GM15510 (cell line): ENCODE results near the gene TMEM39A.

Experiments used
- POLR2A ChIP-seq: IDR thresholded peaks from 3 replicates; pipeline ENCODE4 v1.6.1; 2011; ENCODE audit warnings: borderline replicate concordance; ENCODE audit not compliant: insufficient read length; ENCODE audit errors: extremely low read depth

Gene TMEM39A, protein sequence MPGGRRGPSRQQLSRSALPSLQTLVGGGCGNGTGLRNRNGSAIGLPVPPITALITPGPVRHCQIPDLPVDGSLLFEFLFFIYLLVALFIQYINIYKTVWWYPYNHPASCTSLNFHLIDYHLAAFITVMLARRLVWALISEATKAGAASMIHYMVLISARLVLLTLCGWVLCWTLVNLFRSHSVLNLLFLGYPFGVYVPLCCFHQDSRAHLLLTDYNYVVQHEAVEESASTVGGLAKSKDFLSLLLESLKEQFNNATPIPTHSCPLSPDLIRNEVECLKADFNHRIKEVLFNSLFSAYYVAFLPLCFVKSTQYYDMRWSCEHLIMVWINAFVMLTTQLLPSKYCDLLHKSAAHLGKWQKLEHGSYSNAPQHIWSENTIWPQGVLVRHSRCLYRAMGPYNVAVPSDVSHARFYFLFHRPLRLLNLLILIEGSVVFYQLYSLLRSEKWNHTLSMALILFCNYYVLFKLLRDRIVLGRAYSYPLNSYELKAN

DNA sequence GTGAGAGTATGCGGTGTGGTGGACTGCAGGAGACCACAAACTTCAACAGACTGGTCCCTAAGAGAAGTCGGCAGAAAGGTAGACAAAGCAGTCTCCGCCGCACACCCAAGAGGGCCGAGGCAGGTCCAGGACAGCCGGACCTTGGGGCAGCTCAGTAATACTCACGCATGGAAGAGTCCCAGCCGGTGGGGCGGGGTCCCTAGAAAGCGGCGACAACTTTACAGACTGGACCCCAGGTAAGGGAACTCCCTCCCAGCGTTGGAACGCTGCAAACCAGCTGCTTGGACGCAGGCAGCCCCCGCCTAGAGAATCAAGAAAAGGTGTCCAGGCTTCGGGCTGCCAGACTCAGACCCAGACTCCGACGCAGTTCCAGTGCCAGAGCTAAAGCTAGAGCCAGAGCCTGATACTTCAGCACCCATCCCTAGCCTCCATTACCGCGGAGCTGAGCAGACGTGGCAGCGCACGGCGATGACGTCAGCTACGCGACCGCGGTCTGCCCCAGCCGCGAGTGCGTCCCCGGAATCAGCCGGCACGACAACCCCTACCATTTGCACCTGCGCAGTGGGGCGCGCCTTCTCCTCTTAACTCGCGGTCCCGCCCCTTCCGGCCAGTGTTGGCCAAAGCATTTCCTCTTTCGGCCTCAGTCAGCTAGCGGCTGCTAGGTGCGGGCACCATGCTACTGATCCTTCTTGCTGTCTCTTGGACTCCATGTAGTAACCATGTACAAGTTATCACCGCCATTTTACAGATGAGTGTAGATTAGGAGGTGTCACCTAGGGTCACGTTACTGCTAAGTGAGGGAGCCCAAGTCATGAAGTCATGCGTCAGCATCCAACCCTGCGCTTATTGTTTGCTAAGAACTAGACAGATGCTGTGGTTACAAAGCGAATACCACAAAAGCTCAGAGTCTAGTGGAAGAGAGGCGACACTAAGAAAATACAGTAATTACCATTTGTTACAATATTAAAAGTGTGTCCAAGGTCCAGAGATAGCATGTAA is at the start of gene TMEM39A:
Gene TMEM39A (minus strand): TSS at position 445 of the 999 bp plus-strand sequence. CDS start 1,541 bp downstream, outside the sequence.
- TF ChIP-seq POLR2A: peak; percentile 97

DNA sequence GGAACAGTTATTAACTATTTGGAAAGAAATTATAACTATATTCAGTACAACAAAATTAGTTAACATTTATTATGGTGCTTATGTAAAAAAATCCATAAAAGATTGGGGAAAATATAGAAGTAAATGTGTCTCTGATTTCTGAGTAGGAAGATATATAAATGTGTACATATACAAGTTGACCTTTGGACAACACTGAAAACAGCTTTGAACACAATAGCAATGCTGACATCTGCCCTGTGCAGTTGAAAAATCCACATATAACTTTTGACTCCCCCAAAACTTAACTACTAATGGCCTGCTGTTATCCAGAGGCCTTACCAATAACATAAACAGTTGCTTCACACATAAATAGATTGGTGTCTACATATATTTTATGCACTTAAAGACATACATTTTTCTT is 47.3 kb upstream of the TMEM39A start:
- TF ChIP-seq POLR2A: no peak

DNA sequence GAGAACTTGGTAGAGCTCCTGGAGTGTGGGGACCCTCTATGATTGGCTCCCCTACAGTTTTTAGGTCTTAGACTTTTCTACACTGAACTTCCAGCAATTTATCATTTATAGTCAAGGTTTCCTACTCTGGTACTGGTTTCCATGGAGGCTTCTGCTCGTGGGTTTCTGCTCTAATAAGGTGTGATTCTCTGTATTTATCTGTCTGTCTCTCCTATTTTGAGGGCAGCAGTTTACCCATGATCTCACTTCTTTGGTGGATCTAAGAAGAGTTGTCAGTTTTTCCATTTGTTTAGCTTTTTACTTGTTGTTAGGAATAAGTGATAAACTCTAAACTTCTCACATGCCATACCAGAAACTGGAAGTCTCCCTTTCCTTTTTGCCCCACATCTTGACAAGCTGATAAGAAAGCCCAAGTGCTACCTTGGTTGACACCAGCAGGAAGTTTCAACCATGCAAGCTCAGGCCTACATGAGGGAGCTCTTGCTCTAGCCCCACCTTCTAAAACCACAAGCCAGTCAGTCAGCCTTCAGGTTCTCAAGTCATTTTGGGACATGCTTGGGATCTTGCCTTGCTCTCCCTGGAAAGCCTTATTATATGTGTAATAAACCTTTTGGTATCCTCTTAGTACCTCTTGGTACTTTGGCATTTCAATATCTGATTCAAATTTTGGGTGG is 44.9 kb upstream of the TMEM39A start:
- no peak for TF ChIP-seq POLR2A

DNA sequence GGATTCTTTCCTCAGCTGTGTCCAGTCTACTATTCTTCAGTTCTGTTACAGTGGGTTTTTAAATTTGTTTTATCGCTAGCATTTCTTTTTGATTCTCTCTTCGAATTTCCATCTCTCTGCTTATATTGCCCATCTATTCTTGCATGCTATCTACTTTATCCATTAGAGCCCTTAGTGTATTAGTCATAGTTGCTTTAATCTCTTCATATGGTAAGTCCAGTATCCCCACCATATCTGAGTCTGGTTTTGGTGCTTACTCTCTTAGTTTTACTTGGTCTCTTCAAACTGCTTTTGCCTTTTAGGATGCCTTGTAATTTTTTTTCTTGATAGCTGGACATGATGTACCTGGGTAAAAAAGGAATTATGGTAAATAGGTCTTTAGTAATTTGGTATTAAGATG is 44.0 kb upstream of the TMEM39A start:
- no peak for TF ChIP-seq POLR2A

DNA sequence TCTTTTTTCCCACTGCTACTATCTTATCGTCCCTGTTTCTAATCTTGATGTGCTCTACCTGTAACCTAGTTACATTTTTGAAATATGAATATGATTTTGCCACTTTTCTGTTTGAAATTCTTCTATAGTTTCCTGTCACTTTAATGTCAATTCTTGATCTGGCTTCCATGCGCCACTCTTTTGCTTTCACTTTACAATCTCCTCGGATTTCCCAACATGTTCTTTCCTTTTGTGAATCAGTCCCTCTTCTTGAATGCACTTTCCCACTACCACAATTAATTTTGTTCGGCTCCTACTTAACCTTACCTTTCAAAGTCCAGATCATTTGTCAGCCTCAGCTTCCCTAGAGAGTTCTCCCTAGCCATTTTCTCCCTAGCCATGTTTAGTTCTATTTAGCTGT is 43.2 kb upstream of the TMEM39A start:
- no peak for TF ChIP-seq POLR2A

DNA sequence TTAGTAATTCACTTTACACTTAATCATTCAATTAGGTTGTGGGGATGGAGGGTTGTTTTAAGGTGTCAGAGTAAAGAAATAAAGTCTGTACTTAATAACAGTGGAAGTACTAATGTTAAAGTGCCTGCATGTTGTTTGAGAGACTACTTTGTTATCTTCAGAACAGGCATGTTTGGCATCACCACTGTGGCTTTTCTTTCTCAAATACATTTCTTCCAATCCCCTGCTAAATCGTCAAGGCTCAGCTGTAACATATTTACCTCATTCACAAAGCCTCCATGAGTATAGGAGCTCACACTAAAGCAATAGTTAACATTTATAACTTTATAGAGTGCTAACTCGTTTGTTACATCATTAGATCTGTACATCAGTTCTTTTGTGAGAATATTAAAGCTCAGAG is 37.5 kb upstream of the TMEM39A start:
- TF ChIP-seq POLR2A: no peak

DNA sequence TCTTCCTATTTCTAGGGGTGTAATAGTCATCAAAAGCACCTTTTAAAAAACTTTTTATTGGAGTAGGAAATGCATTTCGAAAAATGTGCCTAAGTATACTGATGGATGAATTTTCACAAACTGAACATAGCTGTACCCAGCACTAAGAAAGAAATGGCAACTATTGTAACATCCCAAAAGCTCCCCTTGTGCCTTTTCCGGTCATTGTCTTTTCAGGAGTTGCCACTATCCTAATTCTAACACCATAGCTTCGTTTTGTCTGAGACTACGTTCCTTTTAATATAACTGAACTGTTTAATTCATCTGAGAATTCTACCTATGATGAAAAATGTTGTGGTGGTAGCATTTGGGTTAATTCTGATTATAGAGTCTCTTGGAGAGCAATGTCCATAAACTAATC is 36.9 kb upstream of the TMEM39A start:
- TF ChIP-seq POLR2A: no peak

DNA sequence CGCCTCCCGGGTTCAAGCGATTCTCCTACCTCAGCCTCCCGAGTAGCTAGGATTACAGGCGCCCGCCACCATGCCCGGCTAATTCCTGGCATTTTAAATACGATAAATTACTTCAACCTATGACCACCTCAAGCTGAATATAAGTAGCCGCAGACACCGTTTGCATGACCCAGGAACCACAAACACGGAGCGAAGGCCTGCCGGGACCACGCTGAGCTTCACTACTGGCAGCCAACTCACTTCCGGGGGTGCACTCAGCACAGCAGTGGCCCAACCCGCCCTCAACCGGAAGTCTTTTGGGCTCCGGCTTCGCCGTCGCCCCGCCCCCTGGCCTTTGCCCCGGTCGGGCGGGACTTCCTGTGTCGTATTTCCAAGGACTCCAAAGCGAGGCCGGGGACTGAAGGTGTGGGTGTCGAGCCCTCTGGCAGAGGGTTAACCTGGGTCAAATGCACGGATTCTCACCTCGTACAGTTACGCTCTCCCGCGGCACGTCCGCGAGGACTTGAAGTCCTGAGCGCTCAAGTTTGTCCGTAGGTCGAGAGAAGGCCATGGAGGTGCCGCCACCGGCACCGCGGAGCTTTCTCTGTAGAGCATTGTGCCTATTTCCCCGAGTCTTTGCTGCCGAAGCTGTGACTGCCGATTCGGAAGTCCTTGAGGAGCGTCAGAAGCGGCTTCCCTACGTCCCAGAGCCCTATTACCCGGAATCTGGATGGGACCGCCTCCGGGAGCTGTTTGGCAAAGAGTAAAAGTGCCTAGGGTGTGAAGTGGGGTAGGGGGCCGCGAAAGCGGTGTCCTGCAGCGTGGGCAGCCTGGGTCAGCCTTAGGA is 35.0 kb upstream of the TMEM39A start, which contains the start of gene TIMMDC1:
Gene TIMMDC1 (plus strand): TSS at position 362 of the 826 bp plus-strand sequence. CDS start 187 bp downstream, at position 549.
- TF ChIP-seq POLR2A: peak; percentile 92

DNA sequence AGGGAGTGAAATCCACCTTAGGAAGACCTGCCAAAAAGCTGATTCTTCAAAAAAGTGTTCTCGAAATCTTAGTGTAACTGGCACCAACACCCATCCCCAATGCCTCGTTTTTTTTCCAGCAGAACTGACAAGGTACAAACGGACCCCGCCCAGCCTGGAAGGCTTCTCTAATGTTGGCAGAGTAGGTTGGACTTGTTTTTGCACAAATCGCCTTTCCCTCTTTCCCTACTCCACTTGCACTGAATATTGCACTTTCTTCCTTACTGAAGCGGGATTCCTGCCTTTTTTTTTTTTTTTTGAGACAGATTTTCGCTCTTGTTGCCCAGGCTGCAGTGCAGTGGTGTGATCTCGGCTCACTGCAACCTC is 34.4 kb upstream of the TMEM39A start:
- no peak for TF ChIP-seq POLR2A

DNA sequence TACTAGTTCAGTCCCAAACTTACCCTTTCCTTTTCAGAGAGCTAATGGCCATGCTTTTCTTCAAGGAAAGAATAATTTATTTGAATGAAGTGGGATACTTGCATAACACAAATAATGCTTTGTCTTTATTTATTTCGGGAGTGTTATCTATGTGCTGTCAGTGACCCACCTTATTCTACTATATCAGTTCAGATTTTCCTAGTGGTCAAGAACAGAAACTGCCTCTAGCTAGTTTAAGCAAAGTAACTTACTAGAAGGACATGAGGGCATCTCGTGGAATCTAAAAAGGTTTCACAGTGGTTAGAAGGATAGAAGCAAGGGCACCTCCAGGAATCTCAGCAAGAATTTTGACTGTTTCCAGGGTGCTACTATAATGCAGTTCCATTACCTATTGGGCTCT is 31.2 kb upstream of the TMEM39A start:
- TF ChIP-seq POLR2A: no peak

DNA sequence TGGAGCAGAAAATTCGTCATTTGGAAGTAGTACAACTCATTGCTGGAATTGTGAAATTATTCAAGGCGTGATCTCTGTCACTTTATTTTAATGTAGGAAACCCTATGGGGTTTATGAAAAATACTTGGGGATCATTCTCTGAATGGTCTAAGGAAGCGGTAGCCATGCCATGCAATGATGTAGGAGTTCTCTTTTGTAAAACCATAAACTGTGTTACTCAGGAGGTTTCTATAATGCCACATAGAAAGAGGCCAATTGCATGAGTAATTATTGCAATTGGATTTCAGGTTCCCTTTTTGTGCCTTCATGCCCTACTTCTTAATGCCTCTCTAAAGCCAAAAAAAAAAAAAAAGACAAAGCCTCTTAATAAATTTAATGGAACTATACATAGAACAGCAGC is 29.4 kb upstream of the TMEM39A start:
- no peak for TF ChIP-seq POLR2A

DNA sequence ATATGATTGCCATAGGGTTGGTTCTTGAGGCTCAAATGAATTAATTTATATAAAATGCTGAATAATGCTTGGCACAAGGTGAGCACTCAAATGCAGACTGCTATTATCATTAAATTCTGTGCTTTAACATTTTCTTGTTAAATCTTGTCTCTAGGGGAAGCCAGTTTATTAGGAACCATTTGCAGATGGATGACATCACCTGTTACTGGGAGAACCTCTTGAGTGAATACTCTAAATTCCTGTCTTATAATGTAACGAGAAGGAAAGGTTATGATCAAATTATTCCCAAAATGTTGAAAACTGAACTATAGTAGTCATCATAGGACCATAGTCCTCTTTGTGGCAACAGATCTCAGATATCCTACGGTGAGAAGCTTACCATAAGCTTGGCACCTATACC is 28.7 kb upstream of the TMEM39A start:
- no peak for TF ChIP-seq POLR2A

DNA sequence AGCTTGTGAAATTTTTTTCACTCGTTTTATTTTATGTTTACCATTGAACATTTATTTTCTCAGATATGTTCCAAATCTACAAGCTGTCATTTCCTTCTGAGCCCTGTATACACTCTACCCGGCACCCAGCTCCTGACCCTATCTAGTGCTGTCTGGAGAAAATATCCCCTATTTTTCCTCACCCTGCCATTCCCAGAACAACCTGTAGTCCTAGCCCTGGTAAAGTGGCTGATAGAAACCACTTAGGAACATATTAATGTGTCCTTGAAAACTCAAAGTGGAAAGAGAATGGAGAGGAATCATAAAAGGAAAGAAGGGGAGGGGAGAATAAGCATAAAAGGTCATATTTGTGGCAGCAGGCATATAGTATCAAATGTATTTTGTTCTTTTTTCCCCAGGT is 26.7 kb upstream of the TMEM39A start:
- no peak for TF ChIP-seq POLR2A

DNA sequence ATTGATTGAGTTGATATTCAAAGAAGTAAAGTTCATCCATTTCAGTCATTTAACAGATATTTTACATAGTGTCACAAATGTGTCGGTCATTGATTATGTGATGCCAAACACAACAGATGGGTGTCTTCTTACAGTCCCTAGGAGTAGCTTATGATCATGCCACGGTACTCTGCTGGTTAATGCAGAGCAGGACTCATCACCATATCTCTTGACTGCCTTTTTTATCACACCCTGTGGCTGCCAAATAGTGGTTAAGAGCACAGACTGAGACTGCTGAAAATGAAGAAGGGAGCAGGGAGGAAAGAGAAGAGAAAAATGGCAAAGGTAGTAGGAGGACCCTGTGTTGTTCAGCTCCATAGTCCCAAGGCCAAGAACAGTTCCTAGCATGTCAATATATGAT is 22.1 kb upstream of the TMEM39A start:
- TF ChIP-seq POLR2A: no peak
